GM18868 (cell line): ENCODE measurements around the gene GKN2.

ENCODE experiments used
- ATAC-seq: cut with Tn5 transposase; IDR thresholded peaks from one replicate; pipeline ENCODE4 v1.9.1; 2021; ENCODE audit warnings: mild to moderate bottlenecking, moderate library complexity; ENCODE audit not compliant: unreplicated experiment

GKN2 gene, protein sequence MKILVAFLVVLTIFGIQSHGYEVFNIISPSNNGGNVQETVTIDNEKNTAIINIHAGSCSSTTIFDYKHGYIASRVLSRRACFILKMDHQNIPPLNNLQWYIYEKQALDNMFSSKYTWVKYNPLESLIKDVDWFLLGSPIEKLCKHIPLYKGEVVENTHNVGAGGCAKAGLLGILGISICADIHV

GRCh38 chr2:68952887-68953521 is at the start of gene GKN2:
TSS of gene GKN2 (minus strand) at chr2:68952893. CDS start at chr2:68952861, 32 bp downstream.
- ATAC-seq, result no peak

- ATAC-seq, result no peak
Observed at GRCh38 chr2:69001879-69002278, 49.2 kb upstream of the GKN2 start.

GRCh38 chr2:68997401-68997800 is 44.7 kb upstream of the GKN2 start:
- no peak for ATAC-seq

DNA sequence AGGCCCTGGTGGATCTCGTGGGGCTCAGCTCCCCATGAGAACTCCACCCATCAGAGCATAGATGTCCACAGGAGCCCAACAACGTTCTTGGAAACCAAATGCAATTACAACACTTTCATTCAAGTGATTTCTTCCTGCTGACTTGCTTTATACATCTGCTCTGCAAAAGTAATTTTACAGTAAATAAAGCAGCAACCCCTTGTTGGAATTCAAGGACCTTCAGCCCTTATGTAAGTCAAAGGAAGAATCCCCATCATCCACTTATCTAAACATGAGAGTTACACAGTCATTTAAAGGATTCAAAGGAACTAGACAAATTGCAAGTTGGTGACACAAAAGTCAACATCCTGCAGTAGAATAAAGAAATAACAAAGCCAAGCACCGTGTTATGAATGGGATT is 43.2 kb upstream of the GKN2 start:
- ATAC-seq, result no peak

GRCh38 chr2:68994864-68995263 is 42.2 kb upstream of the GKN2 start:
- ATAC-seq, result no peak

GRCh38 chr2:68993660-68994059 is 41.0 kb upstream of the GKN2 start:
- no peak for ATAC-seq

DNA sequence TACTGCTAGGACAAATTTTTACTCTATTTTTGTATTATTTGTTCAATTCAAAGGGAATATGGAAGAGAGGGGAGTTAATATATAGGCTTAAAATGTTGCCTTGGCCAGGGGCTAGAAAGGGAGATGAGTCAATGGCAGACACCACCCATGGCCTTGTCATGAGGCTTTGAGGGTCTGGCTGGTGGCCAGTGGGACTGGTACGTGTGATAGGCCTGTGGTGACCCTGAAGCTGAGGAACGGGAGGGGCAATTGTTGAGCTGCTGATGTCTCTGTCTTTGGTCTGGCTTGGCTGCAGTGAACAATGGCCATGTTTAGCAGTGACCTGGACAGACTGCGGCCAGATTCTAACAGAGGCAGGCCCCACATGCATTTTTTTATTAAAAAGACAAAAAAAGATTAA is 40.2 kb upstream of the GKN2 start:
- ATAC-seq, result no peak

DNA sequence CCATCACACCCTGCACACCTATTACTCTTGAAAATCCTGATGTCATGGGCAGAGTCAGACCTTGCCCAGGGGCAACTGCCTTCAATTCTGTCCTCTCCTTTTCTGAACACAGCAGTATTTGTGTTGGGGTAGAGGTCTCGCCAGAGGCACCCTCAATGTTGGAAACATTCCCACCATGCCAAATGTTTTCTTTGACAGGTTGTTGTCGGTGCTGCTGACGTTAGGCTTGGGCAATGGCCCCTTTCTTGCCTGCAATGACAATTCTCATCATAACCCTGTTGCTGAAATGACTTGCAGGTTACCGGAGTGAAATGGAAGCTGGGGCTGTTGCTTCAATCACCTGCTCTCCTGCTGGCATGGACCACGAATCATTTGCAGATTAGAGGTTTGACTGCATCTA is 39.6 kb upstream of the GKN2 start:
- ATAC-seq, result no peak

DNA sequence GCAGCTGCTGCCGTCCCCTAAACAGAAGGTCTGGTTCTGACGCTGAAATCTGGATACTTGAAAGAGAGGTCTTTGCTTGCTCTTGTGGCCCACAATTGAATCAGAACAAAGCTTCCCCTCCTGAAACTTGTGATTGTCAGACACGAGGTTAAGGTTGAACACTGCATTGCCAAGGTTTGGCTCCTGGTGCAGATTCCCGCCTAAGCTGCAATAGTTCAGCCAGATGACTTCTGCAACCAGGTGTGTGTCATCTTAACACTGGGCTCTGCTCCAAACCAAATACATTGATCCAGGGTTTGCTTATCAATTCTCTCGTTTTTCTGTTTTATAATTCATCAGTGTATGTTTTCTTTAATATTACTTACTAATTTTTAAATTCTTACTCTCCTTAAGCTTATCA is 36.3 kb upstream of the GKN2 start:
- ATAC-seq, result no peak

DNA sequence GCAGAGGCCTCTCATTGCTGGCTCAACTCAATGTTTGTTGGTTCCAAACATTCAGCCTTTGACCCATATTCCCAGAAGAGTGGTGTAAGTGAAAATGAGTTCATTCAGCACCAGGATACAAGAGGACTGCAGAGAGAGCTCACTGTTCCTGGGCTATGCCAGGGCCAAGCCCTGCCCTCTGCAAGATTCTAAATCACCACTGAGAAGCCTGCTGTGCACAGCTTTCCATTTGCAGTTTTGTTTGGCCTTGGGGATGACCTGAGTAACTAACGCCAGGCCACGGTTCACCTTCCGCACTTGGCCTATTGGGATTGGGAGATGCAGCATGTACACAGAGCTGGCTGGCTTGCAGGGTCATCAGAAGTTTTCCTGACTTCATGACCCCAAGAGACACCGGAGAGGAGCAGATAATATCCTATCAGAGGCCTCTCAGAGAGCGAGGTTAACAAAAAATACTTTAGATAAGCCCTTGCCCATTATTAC is 34.4 kb upstream of the GKN2 start:
- ATAC-seq, result no peak

DNA sequence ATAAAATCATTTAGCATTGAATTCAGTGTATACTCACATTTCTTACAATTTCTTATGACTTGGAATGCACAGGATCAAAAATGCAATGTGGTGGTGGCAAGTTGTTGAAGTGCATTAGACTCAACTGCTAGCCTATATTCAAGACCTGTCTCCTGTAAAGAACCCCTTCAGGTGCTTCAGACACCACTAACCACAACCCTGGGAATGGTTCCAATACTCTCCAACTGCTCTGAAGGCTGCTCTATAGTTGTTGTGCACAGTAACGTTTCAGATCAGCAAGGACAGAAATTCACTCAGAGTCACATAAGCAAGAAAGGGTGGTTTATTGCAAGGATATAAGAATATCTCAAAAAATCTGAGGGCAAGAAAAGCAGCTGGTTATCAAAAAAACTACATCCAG is 28.3 kb upstream of the GKN2 start:
- no peak for ATAC-seq

DNA sequence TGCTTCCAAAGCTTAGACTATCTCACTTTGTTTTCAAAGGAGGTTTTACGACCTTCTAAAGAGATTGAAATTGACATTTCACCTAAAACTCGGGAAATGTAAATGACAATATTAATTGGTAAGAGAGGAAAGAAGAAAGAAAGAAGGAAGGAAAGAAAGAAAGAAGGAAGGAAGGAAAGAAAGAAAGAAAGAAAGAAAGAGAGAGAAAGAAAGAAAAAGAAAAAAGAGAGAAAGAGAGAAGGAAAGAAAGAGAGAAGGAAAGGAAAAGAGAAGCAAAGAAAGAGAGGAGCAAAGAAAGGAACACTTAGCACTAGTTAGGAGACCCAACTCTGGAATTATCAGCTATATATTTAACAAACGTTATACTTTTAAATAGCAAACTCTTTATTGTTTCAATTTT is 25.4 kb upstream of the GKN2 start:
- ATAC-seq, result no peak

DNA sequence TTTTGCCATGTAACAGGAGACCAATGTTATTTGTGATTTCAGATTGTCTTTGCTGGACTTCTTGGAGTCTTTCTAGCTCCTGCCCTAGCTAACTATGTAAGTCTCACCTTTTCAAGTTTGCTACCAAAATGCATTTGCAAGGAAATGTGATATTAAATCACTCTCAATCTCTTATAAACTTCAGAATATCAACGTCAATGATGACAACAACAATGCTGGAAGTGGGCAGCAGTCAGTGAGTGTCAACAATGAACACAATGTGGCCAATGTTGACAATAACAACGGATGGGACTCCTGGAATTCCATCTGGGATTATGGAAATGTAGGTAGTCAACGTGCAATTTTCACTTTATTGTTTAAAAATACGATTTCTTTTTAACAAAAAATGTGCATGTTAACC is 24.8 kb upstream of the GKN2 start:
- no peak for ATAC-seq

DNA sequence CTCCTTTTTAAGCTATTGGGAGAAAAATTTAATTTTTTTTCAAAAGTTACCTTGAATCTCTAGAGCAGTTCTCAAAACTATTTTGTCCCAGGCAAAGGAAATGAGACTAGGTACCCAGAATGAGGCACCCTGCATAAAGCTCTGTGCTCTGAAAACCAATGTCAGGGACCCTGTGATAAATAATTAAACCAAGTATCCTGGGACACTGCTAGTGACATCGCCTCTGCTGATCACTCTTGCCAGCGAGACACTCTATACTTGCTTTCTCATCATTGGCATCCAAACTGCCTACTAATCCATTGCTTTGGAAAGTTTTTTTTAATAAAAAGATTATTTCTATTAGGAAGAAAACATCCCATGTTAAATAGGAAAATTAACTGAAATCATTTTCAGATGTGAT is 23.2 kb upstream of the GKN2 start:
- ATAC-seq, result no peak

DNA sequence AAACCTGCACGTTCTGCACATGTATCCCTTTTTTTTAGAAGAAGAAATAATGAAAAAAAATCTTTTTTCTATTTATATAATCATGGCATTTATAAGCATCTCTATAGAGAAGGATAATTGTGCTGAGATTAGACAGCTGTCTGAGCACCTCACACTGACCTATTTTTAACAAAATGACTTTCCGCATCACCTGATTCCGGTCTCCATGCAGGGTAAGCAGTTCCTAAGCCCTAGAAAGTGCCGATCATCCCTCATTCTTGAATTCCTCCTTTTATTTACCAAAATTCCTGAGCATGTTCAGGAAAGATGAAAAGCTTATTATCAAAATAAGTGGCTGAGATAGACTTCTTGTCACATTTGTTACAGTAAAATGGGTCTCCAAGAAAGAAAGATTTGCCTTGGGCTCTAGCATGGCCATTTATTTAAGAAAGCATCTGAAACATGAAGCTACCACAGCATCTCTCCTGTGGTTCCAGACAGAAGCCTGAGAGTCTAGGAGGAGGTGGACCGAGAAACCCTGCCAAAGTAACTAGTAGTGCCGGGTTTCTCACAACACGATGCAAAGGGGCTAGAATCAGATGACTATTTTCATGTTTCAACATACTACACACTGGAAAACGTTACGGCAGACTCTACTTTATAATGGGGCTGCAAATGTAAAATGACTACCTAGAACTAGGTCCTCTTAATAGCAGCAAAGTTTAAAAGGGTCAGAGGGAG is 22.4 kb upstream of the GKN2 start:
- no peak for ATAC-seq

DNA sequence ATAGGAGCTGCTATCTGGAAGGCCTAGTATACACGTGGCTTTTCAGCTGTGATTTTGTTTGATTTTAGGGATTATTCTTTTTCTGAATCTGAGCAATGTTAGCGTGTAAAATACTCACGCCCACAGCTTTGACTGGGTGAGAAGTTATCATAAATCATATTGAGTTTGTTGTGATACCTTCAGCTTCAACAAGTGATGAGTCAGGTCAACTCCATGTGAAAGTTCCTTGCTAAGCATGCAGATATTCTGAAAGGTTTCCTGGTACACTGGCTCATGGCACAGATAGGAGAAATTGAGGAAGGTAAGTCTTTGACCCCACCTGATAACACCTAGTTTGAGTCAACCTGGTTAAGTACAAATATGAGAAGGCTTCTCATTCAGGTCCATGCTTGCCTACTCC is 21.6 kb upstream of the GKN2 start, which contains the start of gene GKN1:
Gene GKN1, plus strand, starts transcription at position 386 of the 400 bp plus-strand sequence. CDS start 42 bp downstream, outside the sequence.
- no peak for ATAC-seq

GRCh38 chr2:68971591-68972231 is 19.0 kb upstream of the GKN2 start:
- ATAC-seq, result no peak

DNA sequence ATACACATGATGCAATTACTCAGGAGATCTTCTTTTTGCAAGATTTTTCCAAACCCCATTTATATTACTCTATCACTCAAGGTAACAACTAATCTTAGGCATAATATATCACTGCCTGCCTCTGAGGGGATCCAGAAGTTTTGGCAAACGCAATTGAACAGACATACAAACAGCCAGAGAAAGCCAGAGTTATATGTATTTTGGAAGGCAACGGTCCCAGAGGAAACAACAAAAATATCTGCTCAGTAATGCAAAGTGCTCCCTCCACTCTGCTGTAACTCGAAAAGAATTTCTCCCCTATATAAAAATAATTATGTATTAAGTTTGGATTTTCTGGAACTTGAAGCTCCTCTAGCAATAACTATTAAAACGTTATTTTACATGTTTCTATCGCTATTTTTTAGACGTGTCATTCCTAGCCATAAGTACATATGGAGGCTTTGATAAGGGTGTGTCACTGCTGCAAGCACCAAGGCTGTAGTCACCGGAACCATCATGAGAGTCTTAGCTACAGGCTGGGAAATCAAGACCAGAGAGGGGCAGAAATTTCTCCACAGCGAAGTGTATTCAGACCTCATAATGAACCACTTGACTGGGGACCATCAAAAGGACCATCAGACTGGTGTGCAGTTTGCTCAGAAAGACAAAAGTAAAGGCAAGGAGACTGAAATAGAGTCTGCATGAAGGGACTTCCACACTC is 18.0 kb upstream of the GKN2 start:
- no peak for ATAC-seq

- ATAC-seq, result no peak
Observed at GRCh38 chr2:68969736-68970490, 17.2 kb upstream of the GKN2 start.

DNA sequence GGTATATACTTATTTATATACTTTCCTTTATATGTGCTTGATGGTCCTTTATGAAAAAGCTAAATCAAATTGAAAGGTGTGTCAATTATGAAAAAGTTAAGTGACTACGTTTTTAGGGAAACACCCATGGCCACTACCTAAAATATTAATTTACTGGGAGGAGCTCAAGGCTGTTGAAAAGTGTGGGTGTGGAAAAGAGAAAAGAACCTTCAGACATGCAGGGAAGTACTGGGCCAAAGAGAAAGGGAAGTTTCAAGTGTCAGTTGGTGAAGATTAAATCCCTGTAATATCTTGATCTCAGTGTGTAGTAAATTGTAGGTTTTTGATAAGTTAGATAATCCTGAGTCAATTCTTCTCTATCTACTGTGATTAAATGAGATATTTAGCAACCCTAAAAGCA is 15.5 kb upstream of the GKN2 start:
- ATAC-seq, result no peak
